NCI-H2196 treated with DMSO at 0.1 percent for 48 hours (cell line): ENCODE results near the gene TSHZ3.

ENCODE experiments used
- DNase-seq: peaks from one replicate; lab custom pipeline; 2025; ENCODE audit not compliant: unreplicated experiment; lab: John Stamatoyannopoulos, UW

The TSHZ3 gene

GRCh38 chr19:31253526-31254179 is 95.6 kb downstream of the TSHZ3 start:
- DNase-seq: peak; percentile 41

GRCh38 chr19:31252441-31252840 is 96.8 kb downstream of the TSHZ3 start:
- DNase-seq: no peak

- DNase-seq: no peak
Measured at GRCh38 chr19:31249217-31249616, 100.0 kb downstream of the TSHZ3 start.

GRCh38 chr19:31235806-31236205 is 113.4 kb downstream of the TSHZ3 start:
- no peak for DNase-seq

GRCh38 chr19:31233295-31233800 is 115.9 kb downstream of the TSHZ3 start:
- no peak for DNase-seq

- no peak for DNase-seq
Measured at GRCh38 chr19:31232871-31233270, 116.4 kb downstream of the TSHZ3 start.

GRCh38 chr19:31232180-31232579 is 117.1 kb downstream of the TSHZ3 start:
- DNase-seq: no peak

GRCh38 chr19:31231237-31231636 is 118.0 kb downstream of the TSHZ3 start:
- no peak for DNase-seq

GRCh38 chr19:31226151-31226935 is 122.9 kb downstream of the TSHZ3 start:
- DNase-seq: no peak
